Measurements from ENCODE around the gene KIAA0040.
A peak's percentile ranks its signal among the peaks of the same experiment; 100 is the strongest.

DNA sequence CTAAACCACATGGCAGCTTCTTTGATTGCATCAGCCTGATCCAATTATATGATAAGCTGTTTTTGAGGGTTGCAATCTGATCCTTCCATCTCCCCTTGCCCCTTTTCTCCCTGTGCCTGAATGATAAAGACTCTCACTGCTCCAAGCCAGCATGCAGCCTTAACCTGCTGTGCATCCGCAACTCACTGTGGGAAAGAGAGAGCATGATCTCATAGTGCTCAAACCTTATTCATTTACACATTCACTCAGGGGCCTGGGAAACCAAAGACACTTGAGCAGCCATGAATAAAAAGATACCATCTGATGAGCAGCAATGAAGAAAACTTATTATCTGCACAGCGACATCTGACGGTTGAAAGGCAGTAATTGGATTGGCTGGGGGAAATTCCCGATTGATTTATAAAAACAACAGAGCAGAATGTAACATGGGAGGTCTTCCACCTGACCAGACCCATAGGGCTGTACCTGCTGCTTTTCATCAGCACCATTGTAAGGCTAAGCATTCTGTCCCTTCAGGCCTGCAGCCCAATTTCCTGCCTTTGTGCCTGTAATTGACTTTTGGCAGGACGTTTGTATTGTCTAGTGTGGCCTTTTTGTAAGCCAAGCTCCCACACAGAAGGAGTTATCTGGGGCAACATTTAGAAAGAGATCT lies 62.5 kb downstream of the KIAA0040 start:
- no peak for TF ChIP-seq EZH2 (IDR thresholded peaks at IDR 0.05; ENCODE audit: borderline replicate concordance, insufficient read depth, low read length, poor library complexity, severe bottlenecking)
- TF ChIP-seq, protein P1, sequence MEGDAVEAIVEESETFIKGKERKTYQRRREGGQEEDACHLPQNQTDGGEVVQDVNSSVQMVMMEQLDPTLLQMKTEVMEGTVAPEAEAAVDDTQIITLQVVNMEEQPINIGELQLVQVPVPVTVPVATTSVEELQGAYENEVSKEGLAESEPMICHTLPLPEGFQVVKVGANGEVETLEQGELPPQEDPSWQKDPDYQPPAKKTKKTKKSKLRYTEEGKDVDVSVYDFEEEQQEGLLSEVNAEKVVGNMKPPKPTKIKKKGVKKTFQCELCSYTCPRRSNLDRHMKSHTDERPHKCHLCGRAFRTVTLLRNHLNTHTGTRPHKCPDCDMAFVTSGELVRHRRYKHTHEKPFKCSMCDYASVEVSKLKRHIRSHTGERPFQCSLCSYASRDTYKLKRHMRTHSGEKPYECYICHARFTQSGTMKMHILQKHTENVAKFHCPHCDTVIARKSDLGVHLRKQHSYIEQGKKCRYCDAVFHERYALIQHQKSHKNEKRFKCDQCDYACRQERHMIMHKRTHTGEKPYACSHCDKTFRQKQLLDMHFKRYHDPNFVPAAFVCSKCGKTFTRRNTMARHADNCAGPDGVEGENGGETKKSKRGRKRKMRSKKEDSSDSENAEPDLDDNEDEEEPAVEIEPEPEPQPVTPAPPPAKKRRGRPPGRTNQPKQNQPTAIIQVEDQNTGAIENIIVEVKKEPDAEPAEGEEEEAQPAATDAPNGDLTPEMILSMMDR (IDR thresholded peaks at IDR 0.05; ENCODE audit: poor library complexity, severe bottlenecking): peak; percentile 50
- no peak for TF ChIP-seq EP300 (conservative IDR thresholded peaks at IDR 0.05; ENCODE audit: poor library complexity, severe bottlenecking)
- TF ChIP-seq, protein P2, sequence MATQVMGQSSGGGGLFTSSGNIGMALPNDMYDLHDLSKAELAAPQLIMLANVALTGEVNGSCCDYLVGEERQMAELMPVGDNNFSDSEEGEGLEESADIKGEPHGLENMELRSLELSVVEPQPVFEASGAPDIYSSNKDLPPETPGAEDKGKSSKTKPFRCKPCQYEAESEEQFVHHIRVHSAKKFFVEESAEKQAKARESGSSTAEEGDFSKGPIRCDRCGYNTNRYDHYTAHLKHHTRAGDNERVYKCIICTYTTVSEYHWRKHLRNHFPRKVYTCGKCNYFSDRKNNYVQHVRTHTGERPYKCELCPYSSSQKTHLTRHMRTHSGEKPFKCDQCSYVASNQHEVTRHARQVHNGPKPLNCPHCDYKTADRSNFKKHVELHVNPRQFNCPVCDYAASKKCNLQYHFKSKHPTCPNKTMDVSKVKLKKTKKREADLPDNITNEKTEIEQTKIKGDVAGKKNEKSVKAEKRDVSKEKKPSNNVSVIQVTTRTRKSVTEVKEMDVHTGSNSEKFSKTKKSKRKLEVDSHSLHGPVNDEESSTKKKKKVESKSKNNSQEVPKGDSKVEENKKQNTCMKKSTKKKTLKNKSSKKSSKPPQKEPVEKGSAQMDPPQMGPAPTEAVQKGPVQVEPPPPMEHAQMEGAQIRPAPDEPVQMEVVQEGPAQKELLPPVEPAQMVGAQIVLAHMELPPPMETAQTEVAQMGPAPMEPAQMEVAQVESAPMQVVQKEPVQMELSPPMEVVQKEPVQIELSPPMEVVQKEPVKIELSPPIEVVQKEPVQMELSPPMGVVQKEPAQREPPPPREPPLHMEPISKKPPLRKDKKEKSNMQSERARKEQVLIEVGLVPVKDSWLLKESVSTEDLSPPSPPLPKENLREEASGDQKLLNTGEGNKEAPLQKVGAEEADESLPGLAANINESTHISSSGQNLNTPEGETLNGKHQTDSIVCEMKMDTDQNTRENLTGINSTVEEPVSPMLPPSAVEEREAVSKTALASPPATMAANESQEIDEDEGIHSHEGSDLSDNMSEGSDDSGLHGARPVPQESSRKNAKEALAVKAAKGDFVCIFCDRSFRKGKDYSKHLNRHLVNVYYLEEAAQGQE (IDR thresholded peaks at IDR 0.05; ENCODE audit: borderline replicate concordance): no peak
- no peak for TF ChIP-seq POLR2AphosphoS5 (IDR thresholded peaks at IDR 0.05)
- TF ChIP-seq RAD21 (conservative IDR thresholded peaks at IDR 0.05): no peak
- peak; percentile 25 for TF ChIP-seq SMC3 (conservative IDR thresholded peaks at IDR 0.05; ENCODE audit: poor library complexity)
